HG03558 (cell line): ENCODE measurements around the gene GRK1.
"Not testable (repeated sequence)": the region's sequence is repeated elsewhere in the genome, so short reads cannot be mapped to it uniquely, and the experiment has no call there.

ENCODE experiments used
- ATAC-seq: cut with Tn5 transposase; IDR thresholded peaks from one replicate; pipeline ENCODE4 v1.9.1; 2021; ENCODE audit warnings: moderate number of reproducible peaks; ENCODE audit not compliant: unreplicated experiment; ENCODE audit errors: extremely low read depth

Gene GRK1

DNA sequence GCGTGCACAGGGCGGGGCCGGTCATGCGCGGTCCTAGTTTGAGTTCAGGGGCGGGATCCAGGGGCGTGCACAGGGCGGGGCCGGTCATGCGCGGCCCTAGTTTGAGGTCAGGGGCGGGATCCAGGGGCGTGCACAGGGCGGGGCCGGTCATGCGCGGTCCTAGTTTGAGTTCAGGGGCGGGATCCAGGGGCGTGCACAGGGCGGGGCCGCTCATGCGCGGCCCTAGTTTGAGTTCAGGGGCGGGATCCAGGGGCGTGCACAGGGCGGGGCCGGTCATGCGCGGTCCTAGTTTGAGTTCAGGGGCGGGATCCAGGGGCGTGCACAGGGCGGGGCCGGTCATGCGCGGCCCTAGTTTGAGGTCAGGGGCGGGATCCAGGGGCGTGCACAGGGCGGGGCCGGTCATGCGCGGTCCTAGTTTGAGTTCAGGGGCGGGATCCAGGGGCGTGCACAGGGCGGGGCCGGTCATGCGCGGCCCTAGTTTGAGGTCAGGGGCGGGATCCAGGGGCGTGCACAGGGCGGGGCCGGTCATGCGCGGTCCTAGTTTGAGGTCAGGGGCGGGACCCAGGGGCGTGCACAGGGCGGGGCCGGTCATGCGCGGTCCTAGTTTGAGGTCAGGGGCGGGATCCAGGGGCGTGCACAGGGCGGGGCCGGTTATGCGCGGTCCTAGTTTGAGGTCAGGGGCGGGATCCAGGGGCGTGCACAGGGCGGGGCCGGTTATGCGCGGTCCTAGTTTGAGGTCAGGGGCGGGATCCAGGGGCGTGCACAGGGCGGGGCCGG, 58.5 kb downstream of the GRK1 start:
- not testable (repeated sequence) for ATAC-seq

DNA sequence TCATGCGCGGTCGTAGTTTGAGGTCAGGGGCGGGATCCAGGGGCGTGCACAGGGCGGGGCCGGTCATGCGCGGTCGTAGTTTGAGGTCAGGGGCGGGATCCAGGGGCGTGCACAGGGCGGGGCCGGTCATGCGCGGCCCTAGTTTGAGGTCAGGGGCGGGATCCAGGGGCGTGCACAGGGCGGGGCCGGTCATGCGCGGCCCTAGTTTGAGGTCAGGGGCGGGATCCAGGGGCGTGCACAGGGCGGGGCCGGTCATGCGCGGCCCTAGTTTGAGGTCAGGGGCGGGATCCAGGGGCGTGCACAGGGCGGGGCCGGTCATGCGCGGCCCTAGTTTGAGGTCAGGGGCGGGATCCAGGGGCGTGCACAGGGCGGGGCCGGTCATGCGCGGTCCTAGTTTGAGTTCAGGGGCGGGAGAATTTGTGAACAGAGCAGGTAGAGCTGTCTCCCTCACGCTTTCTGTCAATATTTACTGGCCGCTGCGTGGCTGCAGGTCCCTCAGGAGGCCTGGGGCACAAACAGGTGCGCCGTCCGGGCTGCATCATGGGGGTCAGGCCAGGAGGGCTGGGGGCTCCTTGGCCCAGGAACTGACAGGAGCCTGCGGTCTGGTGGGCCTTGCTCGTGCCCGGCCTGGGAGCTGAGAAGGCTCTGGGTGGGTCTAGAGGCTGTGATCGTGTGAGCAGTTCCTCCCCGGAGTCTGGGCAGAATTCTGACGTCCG, 59.2 kb downstream of the GRK1 start:
- not testable (repeated sequence) for ATAC-seq

DNA sequence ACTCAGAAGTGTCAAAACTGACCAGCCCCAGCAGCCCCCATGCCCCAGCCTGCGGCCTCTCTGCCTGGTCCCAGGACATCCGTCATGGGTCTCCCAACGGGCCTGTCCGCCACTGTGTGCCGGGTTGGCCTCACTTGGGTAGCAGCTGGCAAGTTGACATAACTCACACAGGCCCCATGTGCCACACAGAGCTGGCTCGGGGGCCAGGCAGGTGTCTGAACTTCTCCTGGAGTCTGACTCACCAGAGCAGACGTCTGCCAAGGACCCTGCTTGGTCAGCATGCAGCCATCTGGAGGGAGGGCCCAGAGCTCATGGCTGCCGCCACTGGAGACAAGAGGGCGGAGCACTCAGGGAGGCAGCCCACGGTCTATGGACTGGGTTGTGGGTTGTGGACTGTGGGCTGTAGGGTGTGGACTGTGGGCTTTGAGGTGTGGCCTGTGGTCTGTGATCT, 60.0 kb downstream of the GRK1 start:
- ATAC-seq: no peak

DNA sequence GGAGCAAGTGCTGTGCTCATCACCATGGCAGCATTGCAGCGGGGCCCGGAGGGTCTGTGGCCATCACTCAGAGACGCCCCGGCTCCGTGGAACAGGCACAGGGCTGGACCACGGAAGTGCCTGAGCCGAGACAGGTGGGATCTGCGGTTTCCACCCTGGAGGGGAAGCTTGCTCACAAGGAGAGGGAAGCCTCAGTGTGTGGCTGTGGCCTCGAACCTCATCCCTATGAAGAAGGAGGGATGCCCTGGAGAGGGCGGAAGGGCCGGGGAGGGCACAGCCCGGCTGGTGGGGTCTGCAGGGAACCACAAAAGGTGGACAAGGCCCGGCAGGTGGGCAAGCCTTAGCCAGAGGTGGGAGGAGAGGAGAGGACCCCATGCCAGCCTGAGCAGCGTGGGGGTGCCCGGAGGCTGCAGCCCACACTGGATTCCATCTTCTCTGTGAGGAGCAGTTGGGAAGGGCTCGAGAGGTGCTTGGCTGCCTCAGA, 61.6 kb downstream of the GRK1 start:
- no peak for ATAC-seq

DNA sequence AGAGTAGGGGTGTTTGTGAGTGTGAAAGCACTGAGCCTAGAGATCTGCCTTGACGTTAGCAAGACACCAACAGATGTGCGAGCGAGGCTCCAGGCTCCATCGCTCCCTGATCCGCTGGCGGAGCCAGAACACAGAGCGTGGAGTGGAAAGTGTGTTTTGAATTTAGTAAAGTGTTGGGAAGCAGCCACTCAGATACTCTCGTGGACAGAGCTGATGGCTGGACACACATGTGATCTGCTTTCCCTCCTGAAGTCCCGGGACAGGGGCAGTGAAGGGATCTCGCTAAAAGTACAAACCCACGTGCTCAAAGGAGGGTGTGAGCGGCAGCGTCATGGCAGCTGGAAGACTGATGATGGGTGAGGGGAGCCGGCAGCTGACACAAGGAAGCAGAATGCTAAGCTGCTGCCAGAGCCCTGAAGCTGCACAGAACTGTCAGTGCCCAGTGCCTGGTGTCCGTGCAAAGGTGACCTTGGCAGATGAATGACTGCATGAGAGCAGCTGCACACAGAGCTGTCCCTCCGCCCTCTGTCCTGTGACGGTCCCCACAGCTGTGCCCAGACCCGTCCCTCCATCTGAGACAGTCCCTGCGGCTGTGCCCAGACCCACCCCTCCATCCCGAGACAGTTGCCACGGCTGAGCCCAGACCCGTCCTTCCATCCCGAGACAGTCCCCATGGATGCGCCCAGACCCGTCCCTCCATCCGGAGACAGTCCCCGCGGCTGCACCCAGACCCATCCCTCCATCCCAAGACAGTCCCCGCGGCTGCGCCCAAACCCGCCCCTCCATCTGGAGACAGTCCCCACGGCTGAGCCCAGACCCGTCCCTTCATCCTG, 62.4 kb downstream of the GRK1 start:
- no peak for ATAC-seq

DNA sequence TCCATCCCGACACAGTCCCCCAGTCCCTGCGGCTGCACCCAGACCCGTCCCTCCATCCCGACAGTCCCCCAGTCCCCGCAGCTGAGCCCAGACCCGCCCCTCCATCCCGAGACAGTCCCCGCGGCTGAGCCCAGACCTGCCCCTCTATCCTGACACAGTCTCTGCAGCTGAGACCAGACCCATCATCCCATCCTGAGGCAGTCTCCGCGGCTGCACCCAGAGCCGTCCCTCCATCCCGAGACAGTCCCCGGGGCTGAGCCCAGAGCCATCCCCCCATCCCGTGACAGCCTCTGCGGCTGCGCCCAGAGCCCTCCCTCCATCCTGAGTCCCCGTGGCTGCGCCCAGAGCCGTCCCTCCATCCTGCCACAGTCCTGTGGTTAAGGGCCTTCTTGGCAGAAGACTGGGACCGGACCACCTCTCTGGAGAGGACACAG, 63.3 kb downstream of the GRK1 start:
- no peak for ATAC-seq

DNA sequence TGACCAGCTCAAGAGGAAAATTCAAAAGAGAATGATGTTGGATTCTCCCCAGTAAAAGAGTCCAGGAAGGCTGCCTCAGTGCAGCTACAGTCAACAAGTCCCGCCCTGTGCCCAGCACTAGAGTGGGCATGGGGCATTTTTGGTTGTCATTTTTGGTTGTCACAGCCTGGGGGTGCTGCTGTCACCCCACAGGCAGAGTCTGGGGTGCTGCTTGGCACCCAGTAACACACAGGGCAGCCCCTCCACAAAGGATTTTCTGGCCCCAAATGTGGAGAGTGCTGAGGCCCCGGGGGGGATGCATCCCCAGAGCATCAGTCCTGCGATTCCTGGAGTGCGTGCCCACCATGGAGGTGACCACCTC, 63.8 kb downstream of the GRK1 start:
- ATAC-seq: no peak

DNA sequence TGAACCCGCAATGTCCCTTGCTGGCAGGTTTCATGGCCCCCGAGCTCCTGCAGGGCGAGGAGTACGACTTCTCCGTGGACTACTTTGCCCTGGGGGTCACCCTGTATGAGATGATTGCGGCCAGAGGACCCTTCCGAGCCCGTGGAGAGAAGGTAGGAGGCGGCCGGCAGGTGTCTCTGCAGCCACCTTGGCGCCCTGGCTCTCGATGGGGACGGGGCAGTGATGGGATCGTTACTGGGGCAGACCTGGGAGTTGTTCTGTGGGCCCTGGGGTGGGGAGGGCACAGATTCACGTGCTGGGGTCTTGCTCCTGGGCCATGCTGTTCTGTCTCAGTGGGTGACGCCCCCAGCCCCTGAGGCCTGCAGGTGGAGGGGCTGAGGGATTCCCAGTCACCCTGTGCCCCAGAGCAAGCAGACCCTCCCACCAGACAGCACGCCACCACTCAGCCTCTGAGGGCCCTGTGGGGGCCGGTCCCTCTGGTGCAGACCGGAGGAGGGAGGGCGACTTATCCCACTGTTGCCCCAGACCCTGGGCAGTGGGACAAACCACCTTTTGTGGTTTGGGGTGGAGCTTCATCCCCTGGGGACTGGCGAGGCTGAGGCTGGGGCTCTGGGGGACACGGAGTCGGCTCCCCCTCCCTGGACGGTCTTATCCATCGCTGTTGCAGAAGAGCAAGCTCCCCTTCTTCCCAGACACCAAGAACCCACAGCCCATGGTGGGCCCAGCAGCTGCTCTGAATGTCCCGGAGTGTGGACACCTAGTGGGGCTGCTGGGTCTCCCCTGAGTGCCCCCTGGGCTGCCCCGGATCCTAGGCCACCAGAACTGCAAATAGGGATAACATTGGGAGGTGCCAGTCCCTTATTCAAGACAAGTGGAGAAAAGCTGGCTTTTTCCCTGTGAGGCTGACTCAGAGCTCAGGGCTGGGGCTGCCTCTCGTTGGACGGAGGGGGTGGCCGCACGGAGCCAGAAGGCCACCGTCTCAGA, 64.5 kb downstream of the GRK1 start:
- no peak for ATAC-seq

DNA sequence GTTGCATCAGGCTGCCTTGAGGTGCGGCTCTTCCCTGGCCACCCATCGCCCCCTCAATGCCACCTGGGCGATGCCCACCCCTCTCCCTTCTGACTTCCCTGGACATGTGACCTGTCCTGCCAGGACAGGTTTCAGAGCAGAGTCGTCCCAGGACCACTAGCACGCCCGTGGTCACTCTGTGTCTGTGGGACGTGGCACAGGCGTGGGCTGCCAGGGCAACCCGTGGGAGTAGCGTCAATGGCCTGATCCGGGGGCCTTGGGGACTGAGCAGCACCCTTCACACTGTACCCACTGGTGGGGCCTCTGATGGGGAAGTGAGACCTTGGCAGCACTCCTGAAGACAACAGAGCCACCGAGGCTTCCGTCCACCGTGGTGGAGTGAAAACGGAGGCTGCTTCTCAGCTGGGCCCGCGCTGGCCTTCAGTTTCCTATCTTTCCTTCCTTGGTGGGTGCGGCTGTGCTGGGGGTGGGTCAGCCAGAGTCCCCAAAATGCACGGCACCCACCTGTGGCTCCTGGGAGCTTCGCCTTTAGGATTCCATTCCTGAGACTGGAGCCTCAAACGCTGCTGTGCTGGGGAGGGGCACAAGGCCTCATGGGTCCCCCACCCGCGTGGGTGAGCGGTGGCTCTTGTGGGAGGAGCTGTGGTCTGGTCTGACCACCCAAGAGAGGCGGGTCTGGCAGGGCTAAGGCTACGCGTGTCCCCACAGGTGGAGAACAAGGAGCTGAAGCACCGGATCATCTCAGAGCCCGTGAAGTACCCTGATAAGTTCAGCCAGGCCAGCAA, 65.3 kb downstream of the GRK1 start:
- ATAC-seq: no peak

DNA sequence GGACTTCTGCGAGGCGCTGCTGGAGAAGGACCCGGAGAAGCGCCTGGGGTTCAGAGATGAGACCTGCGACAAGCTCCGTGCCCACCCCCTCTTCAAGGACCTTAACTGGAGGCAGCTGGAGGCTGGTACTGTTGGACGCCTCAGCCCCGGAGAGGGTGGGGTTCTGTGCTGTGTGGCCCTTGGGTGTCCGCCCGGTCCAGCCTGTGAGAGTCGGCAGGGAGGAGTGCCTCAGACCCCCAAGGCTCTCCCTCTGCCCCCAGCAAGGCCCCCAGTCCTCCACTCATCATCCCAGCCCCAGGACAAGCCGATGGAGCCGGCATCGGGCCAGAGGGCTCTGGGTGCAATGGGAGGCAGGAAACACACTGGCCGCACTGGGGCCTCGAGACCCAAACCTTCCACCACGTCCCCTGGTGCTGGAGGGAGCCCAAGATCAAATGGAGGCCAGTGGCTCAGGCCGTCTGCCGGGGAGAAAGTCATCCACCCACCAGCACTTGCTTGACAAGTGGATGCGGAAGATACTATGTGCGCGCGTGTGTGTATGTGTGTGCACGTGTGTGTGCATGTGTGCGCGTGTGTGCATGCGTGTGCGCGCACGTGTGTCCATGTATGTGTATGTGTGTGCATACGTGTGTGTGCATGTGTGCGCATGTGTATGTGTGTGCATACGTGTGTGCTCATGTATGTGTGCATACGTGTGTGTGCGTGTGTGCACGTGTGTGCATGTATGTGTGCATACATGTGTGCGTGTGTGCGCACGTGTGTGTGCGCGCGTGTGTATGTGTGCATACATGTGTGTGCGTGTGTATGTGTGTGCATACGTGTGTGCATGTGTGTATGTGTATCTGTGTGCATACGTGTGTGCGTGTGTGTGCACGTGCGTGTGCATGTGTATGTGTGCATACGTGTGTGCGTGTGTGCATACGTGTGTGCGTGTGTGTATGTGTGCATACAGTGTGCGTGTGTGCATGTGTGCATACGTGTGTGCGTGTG, 66.2 kb downstream of the GRK1 start:
- no peak for ATAC-seq

DNA sequence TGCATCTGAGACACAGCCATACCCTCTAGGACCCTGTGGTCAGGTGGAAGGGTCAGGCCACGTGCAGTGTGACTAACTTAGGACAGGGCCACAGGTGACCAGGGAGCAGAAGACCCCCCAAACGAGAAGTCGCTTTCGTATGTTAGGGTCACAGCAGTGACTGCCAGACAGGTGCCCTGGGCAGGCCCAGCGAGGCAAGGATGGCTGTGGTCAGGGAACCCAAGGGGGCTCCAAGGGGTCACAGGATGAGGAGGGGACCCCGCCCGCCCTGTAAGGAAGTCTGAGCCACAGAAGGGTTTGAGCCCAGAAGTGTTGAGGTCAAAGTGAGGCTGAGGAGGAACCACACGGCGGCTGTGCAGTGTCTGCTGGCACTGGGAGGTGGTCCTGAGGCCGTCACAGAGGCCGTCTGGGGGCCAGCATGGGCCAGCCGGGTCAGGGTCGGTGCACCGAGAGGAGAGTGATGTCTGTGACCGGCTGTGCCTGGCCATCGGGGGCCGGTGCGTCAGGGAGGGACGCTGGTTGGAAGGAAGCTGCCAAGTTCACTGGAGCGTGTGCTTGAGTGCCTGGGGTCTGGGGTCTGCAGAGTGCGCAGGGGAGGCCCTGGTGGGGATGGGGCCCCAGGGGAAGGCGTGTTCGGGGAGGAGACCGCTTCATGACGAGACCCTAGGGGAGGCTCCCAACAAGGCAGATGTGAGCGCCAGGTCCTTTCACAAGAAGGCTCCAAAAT, 67.2 kb downstream of the GRK1 start:
- ATAC-seq: no peak

DNA sequence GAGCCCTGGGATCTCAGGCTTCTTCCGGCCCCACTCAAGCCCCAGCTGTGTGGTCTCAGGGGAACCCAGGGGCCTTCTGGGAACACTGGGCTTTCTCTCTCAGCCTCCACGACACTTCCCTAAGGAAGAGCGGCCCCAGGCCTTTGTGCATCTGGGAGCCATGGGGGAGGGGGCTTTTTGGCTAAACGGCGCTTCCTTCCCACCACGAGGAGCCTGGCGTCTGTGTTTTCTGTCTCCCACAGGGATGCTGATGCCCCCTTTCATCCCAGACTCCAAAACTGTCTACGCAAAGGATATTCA, 67.8 kb downstream of the GRK1 start:
- ATAC-seq: no peak

DNA sequence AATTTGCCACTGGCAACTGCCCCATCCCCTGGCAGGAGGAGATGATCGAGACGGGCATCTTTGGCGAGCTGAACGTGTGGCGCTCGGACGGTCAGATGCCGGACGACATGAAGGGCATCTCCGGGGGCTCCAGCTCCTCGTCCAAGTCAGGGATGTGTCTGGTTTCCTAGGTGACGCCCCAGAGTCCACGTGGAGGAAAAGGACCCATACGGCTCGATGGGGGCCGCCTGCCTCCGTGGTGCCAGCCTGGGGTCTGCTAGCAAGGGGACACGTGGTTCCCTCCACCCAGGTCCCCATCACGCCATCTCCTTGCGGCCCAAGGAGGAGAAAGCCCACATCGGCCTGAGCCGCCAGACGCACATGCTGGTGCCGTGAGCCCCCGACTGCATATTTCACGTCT, 68.2 kb downstream of the GRK1 start:
- no peak for ATAC-seq

DNA sequence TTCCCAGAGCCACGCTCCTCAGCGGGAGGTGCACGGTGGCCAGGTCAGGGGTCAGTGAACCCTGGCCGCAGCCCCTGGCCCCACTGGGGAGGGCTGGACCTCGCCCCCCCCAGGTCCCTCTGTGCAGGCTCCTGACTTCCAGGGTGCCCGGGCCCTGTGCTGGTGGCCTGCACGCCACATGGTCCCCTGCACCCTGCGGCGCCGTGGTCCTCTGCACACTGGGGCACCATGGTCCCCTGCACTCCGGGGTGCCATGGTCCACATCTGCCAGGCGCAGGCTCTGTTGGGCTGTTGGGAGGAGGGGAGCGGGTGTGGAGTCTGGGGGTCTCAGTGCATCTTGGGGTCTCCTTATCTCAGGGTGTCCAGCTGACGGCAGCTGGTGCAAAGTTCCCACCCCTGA, 68.7 kb downstream of the GRK1 start:
- no peak for ATAC-seq

DNA sequence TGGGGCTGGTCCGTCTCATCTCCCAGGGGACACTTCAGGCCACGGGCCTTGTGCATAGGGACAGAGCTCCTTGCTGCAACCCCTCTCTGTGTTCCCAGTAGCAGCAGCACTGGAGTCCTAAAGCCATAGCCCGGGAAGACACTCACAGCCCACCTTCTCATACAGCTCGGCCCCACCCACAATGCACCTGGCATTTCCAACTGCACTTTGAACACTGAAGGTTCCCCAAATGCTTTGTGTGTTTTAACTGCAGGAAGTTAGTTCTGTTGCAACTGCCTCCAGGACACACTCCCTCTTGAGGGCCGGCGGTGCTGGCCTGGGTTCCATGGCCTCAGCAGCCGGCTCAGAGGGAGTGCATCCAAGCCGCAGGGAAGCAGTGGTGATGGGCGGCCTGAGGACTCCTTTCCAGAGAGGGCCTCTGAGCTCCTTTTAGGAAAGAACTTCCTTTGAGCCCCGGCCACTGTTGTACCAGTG, 69.3 kb downstream of the GRK1 start:
- no peak for ATAC-seq

DNA sequence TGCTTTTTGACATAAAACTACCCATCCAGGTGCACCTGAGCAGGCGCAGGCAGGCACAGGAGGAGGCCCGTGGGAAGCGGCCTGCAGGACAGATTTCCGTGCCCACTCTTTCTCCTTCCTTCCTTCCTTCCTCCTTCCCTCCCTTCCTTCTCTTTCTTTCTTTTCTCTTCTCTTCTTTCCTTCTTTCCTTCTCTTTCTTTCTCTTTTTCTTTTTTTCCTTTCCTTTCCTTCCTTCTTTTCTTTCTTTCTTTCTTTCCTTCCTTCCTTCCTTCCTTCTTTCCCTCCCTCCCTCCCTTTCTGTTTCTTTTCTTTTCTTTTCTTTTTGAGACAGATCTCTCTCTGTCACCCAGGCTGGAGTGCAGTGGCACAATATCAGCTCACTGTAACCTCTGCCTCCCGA, 70.8 kb downstream of the GRK1 start:
- ATAC-seq: no peak
